Peyer's patch (tissue), 4 donors: ENCODE results near the gene EIF3D. TPM values are rescaled to one million over a fixed set of nuclear protein-coding genes. Genes with fewer than 3 reads are reported as not detected.

ENCODE experiments used
- DNase-seq, 3 donors: peaks; one replicate each; pipeline ENCODE4 v3.0.0-alpha.2; 2017 to 2019
- H3K27ac ChIP-seq, 4 donors: fragments of 200-600 bp; sonication (generic); one replicate each; pipeline ENCODE4 v1.5.1; 2016 to 2019
- H3K27me3 ChIP-seq, 2 donors: fragments of 200-600 bp; sonication (generic); one replicate each; pipeline ENCODE4 v1.5.1; 2019
- H3K36me3 ChIP-seq, 3 donors: fragments of 200-600 bp; sonication (generic); one replicate each; pipeline ENCODE4 v1.5.1; 2016 to 2019
- H3K4me1 ChIP-seq, 4 donors: fragments of 200-600 bp; sonication (generic); one replicate each; pipeline ENCODE4 v1.5.1; 2016 to 2019
- H3K4me3 ChIP-seq, 4 donors: fragments of 200-600 bp; sonication (generic); 1 replicate in 3 of 4; 2 replicates in 1 of 4; pipeline ENCODE4 v1.5.1; 2016 to 2019; ENCODE audit warnings: mild to moderate bottlenecking in 1 of 4
- H3K9me3 ChIP-seq, 4 donors: fragments of 200-600 bp; sonication (generic); one replicate each; pipeline ENCODE4 v1.5.1; 2016 to 2019; ENCODE audit warnings: mild to moderate bottlenecking in 1 of 4
- POLR2A ChIP-seq, 2 donors: fragments of 450-650 bp; IDR thresholded peaks; one replicate each; pipeline ENCODE4 v1.5.1; 2017; ENCODE audit warnings: antibody characterized with exemption in 2 of 2, mild to moderate bottlenecking in 2 of 2, moderate library complexity in 2 of 2
- total RNA-seq, 4 donors: library from RNA; depleted of rRNA; stranded (reverse); fragments of >200 nt; gene quantifications; one replicate each; pipeline ENCODE4 v1.1.0, GENCODE V29; 2016
- TF ChIP-seq, protein P1 (sequence below), 6 experiments: fragments of 450-650 bp in 4 of 6; fragments of 200-600 bp in 2 of 6; sonication (generic) in 1 of 6; IDR thresholded peaks; one replicate each; pipeline ENCODE4 v1.5.1; 2017 to 2019; ENCODE audit warnings: antibody characterized with exemption in 6 of 6, mild to moderate bottlenecking in 3 of 6, moderate library complexity in 1 of 6

EIF3D gene
- total RNA-seq, 4 donors from 2014 or later, result 135 to 197 (median 167) TPM

- TF ChIP-seq, protein P1, sequence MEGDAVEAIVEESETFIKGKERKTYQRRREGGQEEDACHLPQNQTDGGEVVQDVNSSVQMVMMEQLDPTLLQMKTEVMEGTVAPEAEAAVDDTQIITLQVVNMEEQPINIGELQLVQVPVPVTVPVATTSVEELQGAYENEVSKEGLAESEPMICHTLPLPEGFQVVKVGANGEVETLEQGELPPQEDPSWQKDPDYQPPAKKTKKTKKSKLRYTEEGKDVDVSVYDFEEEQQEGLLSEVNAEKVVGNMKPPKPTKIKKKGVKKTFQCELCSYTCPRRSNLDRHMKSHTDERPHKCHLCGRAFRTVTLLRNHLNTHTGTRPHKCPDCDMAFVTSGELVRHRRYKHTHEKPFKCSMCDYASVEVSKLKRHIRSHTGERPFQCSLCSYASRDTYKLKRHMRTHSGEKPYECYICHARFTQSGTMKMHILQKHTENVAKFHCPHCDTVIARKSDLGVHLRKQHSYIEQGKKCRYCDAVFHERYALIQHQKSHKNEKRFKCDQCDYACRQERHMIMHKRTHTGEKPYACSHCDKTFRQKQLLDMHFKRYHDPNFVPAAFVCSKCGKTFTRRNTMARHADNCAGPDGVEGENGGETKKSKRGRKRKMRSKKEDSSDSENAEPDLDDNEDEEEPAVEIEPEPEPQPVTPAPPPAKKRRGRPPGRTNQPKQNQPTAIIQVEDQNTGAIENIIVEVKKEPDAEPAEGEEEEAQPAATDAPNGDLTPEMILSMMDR (IDR thresholded peaks at IDR 0.05), result peak; percentile 51 to 72 (median 64)
- no peak for TF ChIP-seq POLR2A (IDR thresholded peaks at IDR 0.05)
- peak in 2 of 3 donors; percentile 69 to 81 for DNase-seq
- Histone ChIP-seq H3K36me3 (no peaks in the 10 kb centered on the region), H3K27me3 (no peaks in the 10 kb centered on the region), H3K4me3 (no peak overlapping the region), H3K4me1 (peaks cover 0 to 5% (median 4%) of the 10 kb centered on the region in 4 donors), H3K27ac (no peak overlapping the region), H3K9me3 (no peaks in the 10 kb centered on the region)
These were observed 42.2 kb downstream of the EIF3D start for GRCh38 chr22:36486619-36487384.

DNA sequence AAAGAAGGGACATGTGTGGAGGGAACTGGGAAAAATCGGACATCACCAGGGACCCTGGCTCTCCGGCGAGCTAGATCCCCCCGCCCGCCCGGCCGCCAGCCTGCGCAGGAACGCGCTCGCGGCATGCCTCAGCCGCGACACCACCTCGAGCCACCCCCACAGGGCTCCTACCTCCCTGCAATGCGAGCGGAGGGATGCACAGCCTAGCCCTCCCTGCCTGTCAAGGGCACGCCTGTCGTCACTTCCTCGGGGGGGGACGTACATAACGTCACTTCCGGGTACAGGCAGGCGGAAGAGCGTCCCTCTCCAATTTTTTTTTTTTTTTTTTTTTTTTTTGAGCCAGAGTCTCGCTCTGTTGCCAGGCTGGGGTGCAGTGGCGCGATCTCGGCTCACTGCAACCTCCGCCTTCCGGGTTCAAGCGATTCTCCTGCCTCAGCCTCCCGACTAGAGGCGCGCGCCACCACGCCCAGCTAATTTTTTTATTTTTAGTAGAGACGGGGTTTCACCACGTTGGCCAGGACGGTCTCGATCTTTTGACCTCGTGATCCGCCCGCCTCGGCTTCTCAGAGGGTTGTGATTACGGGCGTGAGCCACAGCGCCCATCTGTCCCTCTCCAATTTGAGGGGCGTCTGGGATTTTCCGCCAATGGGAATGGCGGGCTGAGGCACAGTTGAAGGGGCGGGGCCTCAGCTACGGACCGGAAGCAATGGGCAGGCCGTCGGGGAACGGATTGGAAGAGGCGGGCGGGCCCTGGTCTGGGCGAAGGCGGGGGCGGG is 47.4 kb downstream of the EIF3D start, which contains the start of gene TXN2:
Gene TXN2 (minus strand): TSS at position 248 of the 776 bp plus-strand sequence. CDS start 803 bp downstream, outside the sequence.
- H3K27me3 ChIP-seq, result no peaks in the 10 kb centered on the region
- peaks cover 5 to 14% (median 11%) of the 10 kb centered on the region in 4 donors for H3K4me1 ChIP-seq
- peak; percentile 97 to 98 (median 97) for DNase-seq
- peak within 1 kb of the TSS; percentile 63 to 81 (median 78) for H3K4me3 ChIP-seq
- H3K36me3 ChIP-seq, result peaks cover 0 to 36% (median 0%) of the 10 kb centered on the region in 3 donors
- H3K9me3 ChIP-seq, result no peaks in the 10 kb centered on the region
- peak within 1 kb of the TSS; percentile 94 to 99 (median 96) for H3K27ac ChIP-seq
- TF ChIP-seq, protein P1 (IDR thresholded peaks at IDR 0.05), result no peak
- peak; percentile 66 to 84 for TF ChIP-seq POLR2A (IDR thresholded peaks at IDR 0.05)

DNA sequence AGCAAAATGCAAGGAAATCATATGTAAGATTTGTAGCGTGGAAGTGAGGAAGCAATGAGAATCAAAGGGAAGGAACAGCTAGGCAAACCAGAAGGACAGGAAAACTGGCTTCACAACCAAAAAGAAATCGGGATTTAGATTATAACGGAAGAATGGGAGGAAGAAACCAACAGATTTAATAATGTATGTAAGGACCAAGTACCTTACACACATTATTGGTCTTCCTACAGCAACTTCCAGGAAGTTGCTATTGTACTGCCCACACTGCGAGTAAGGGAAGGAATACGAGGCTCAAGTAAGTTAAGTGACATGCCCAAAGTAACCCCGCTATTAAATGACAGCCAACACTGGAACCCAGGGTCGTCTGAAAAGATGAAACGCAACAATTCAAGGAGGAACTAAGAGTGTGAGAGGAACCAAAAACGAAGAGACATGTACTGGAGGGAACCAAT is 48.0 kb downstream of the EIF3D start:
- no peaks in the 10 kb centered on the region for H3K9me3 ChIP-seq
- TF ChIP-seq, protein P1 (IDR thresholded peaks at IDR 0.05), result no peak
- no peak for TF ChIP-seq POLR2A (IDR thresholded peaks at IDR 0.05)
- peak overlapping the region; percentile 94 to 99 (median 96) for H3K27ac ChIP-seq
- no peak for DNase-seq
- peaks cover 5 to 14% (median 11%) of the 10 kb centered on the region in 4 donors for H3K4me1 ChIP-seq
- peaks cover 0 to 42% (median 0%) of the 10 kb centered on the region in 3 donors for H3K36me3 ChIP-seq
- H3K27me3 ChIP-seq, result no peaks in the 10 kb centered on the region
- peak overlapping the region; percentile 63 to 81 (median 78) for H3K4me3 ChIP-seq

DNA sequence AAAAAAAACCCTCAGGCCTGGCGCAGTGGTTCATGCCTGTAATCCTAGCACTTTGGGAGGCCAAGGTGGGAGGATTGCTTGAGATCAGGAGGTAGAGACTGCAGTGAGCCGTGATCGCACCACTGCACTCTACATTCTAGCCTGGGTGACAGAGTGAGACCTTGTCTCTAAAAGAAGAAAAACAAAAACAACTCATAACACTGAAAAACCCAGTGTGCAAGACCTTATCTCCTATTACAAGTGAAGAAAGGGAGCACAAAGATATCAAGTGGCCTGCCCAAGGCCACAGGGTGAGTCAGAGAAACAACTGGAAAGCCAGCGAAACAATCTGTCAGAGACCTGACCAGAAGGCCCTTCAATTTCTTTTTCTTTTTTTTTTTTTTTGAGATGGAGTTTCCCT is 50.0 kb downstream of the EIF3D start:
- no peak for DNase-seq
- Histone ChIP-seq H3K4me1 (peaks cover 5 to 14% (median 11%) of the 10 kb centered on the region in 4 donors), H3K9me3 (no peaks in the 10 kb centered on the region), H3K36me3 (peaks cover 0 to 62% (median 0%) of the 10 kb centered on the region in 3 donors), H3K27ac (no peak overlapping the region), H3K27me3 (no peaks in the 10 kb centered on the region), H3K4me3 (no peak overlapping the region)
- no peak for TF ChIP-seq POLR2A (IDR thresholded peaks at IDR 0.05)
- TF ChIP-seq, protein P1 (IDR thresholded peaks at IDR 0.05), result no peak

DNA sequence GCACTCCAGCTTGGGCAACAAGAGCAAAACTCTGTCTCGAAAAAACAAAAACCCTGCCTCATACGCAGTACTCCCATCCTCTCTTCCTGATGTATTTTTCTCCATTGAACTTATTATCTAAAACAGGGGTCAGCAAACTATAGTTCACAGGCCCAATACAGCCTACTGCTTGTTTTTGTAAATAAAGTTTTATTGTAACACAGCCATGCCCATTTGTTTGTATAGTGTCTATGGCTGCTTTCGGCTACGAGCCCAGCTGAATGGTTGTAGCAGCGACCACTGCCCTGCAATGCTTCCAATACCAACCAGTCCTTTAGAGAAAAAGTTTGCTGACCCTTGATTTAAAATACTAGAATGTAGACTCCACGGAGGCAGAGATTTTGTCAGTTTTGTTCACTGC is 53.6 kb downstream of the EIF3D start:
- DNase-seq, result no peak
- Histone ChIP-seq H3K4me3 (no peak overlapping the region), H3K9me3 (no peaks in the 10 kb centered on the region), H3K36me3 (peaks cover 0 to 83% (median 0%) of the 10 kb centered on the region in 3 donors), H3K27ac (no peak overlapping the region), H3K27me3 (no peaks in the 10 kb centered on the region), H3K4me1 (peaks cover 0 to 6% (median under 1%) of the 10 kb centered on the region in 4 donors)
- TF ChIP-seq, protein P1 (IDR thresholded peaks at IDR 0.05), result no peak
- TF ChIP-seq POLR2A (IDR thresholded peaks at IDR 0.05), result no peak
